Measurements from ENCODE around the gene ESAM. TPM values are rescaled to one million over a fixed set of nuclear protein-coding genes. Genes with fewer than 3 reads are reported as not detected.
"Not testable (repeated sequence)": the region's sequence is repeated elsewhere in the genome, so short reads cannot be mapped to it uniquely, and the experiment has no call there.

Gene ESAM
- total RNA-seq, 2 donors from 2014 or later: 54.2 to 116 TPM

DNA sequence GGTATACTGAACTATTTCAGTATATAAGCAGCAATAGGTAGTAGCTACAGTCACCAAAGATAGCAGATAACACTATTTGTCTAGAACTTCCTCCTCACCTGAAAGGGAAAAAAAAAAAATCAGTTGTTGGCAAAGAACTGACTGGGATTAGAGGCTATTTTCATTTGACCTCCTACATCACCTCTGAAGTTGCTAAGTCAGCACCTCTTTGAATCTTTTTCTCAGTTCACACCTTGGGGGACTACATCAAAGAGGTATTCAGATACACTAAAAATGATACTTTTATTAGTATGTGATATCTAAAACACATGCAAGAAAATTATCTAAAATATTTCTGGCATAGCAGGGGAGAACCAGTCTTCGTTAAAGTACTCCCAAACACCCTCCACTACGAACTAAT lies 22.0 kb upstream of the ESAM start:
- H3K27me3 ChIP-seq (replicated peaks; ENCODE audit: insufficient read depth): no peaks in the 10 kb centered on the region
- no peaks in the 10 kb centered on the region for H3K36me3 ChIP-seq
- TF ChIP-seq CTCF (IDR thresholded peaks at IDR 0.05): no peak
- ATAC-seq (ENCODE audit: insufficient number of reproducible peaks, low FRiP score, low read depth): no peak
- no peaks in the 10 kb centered on the region for H3K9me3 ChIP-seq
- H3K4me3 ChIP-seq: no peak overlapping the region
- peaks cover 0 to 9% of the 10 kb centered on the region in 2 donors for H3K4me1 ChIP-seq (ENCODE audit: control insufficient read depth in 1 of 2, low read depth in 2 of 2)
- no peak for DNase-seq (ENCODE audit: low spot score)
- H3K27ac ChIP-seq: no peak overlapping the region

DNA sequence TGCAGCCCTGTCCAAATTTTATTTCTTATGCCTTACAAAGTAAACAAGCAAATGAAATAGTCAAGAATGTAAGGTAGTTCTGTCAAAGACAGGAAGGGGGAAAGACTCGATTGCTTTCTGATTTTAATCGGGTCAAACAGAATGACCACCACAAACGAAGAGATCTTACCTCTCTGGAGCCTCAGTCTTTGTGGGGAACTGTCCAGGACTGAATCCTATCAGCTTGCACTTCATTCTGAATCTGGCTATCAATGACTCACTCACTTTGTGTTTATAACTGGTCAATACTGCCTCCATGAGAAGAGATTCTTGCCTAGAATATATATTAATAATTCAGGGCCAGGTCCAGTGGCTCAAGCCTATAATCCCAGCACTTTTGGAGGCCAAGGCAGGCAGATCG lies 20.9 kb upstream of the ESAM start:
- Histone ChIP-seq H3K36me3 (no peaks in the 10 kb centered on the region), H3K4me3 (no peak overlapping the region), H3K9me3 (no peaks in the 10 kb centered on the region), H3K4me1 (ENCODE audit: control insufficient read depth in 1 of 2, low read depth in 2 of 2) (peaks cover 0 to 19% of the 10 kb centered on the region in 2 donors), H3K27me3 (replicated peaks; ENCODE audit: insufficient read depth) (no peaks in the 10 kb centered on the region), H3K27ac (no peak overlapping the region)
- TF ChIP-seq CTCF (IDR thresholded peaks at IDR 0.05): no peak
- ATAC-seq (ENCODE audit: insufficient number of reproducible peaks, low FRiP score, low read depth): no peak
- no peak for DNase-seq (ENCODE audit: low spot score)

DNA sequence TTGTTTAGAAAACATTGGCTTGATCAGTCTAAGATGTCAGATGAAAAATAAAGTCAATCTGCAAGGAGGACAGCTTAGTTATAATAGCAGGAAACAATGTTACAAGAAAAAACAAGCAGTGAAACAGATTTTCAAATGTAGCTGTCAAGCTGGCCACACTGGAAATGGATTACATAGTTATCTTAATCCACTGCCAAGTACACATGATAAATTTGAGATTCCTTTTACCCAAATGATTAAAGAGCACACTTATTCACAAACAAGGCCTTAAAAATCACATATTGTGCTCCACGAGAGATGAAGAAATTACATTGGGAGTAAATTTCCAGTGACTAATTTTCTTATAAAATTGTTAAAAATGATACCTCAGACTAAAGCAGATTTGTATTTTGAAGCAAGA lies 17.5 kb upstream of the ESAM start:
- Histone ChIP-seq H3K4me1 (ENCODE audit: control insufficient read depth in 1 of 2, low read depth in 2 of 2) (peaks cover 6 to 41% of the 10 kb centered on the region in 2 donors), H3K27ac (no peak overlapping the region), H3K27me3 (replicated peaks; ENCODE audit: insufficient read depth) (no peaks in the 10 kb centered on the region), H3K9me3 (no peaks in the 10 kb centered on the region), H3K36me3 (no peaks in the 10 kb centered on the region), H3K4me3 (no peak overlapping the region)
- no peak for TF ChIP-seq CTCF (IDR thresholded peaks at IDR 0.05)
- no peak for ATAC-seq (ENCODE audit: insufficient number of reproducible peaks, low FRiP score, low read depth)
- DNase-seq (ENCODE audit: low spot score): no peak

- ATAC-seq (ENCODE audit: insufficient number of reproducible peaks, low FRiP score, low read depth) (no peak), DNase-seq (ENCODE audit: low spot score) (no peak)
- no peaks in the 10 kb centered on the region for H3K36me3 ChIP-seq
- H3K27ac ChIP-seq: peak overlapping the region; percentile 51 to 72
- no peaks in the 10 kb centered on the region for H3K27me3 ChIP-seq (replicated peaks; ENCODE audit: insufficient read depth)
- no peaks in the 10 kb centered on the region for H3K9me3 ChIP-seq
- no peak for TF ChIP-seq CTCF (IDR thresholded peaks at IDR 0.05)
- no peak overlapping the region for H3K4me3 ChIP-seq
- H3K4me1 ChIP-seq (ENCODE audit: control insufficient read depth in 1 of 2, low read depth in 2 of 2): peaks cover 6 to 41% of the 10 kb centered on the region in 2 donors
Observed at GRCh38 chr11:124778281-124778680, 16.2 kb upstream of the ESAM start.

DNA sequence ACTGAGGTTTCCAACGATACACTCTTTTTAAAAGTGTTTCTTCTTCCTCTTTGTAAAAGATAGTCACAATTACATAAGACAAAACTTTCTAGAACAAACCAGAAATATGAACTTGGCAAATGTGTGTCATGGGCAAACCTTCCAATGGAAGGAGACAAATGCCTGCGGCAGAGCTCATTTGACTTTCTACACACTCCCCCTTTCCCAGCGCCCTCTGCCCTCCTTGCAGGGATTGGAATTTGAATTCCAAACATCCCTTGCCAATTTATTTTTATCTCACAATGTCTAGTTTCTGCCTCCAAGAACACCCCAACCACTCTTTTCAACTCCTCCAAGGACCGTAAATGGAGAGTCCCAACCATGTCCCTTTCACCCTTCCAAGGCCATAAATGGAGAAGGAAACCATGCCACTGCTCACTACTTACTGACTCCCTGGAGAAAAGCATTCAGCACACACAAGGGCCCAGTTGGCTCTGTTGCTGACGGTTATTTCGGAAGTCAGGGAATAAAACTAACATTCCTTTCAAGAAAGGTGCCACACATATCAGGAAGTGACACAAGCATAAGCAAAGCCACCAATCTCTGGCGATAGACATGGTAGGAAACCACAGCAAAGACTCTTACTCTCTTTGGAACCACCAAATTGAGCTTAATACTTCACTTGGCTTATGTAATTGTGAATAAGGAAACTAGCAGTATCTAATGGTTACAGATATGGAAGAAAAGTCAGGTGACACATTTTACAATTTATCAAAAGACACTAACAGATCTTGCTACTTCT lies 15.0 kb upstream of the ESAM start:
- TF ChIP-seq CTCF (IDR thresholded peaks at IDR 0.05): no peak
- H3K36me3 ChIP-seq: peaks cover 3% of the 10 kb centered on the region
- DNase-seq (ENCODE audit: low spot score) (no peak), ATAC-seq (ENCODE audit: insufficient number of reproducible peaks, low FRiP score, low read depth) (peak; percentile 91)
- H3K27me3 ChIP-seq (replicated peaks; ENCODE audit: insufficient read depth): no peaks in the 10 kb centered on the region
- peaks cover 6 to 41% of the 10 kb centered on the region in 2 donors for H3K4me1 ChIP-seq (ENCODE audit: control insufficient read depth in 1 of 2, low read depth in 2 of 2)
- H3K9me3 ChIP-seq: no peaks in the 10 kb centered on the region
- peak overlapping the region; percentile 5 for H3K4me3 ChIP-seq
- peak overlapping the region; percentile 71 to 72 for H3K27ac ChIP-seq

DNA sequence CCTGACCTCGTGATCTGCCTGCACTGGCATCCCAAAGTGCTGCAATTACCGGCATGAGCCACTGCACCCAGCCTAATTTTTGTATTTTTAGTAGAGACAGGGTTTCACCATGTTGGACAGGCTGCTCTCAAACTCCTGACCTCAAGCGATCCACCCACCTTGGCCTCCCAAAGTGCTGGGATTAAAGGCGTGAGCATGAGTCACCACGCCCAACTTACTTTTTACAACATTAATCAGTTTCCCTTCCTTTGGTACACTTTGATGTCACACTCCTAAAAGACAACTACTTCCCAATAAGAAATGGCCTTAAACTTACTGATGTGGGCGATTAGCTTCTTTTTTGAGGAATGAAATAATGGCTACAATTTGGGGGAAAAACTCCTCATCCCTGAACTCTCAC lies 8.9 kb upstream of the ESAM start:
- DNase-seq (ENCODE audit: low spot score); ATAC-seq (ENCODE audit: insufficient number of reproducible peaks, low FRiP score, low read depth); H3K4me1 ChIP-seq (ENCODE audit: control insufficient read depth in 1 of 2, low read depth in 2 of 2); H3K36me3 ChIP-seq; H3K4me3 ChIP-seq; H3K27me3 ChIP-seq (replicated peaks; ENCODE audit: insufficient read depth); H3K9me3 ChIP-seq: not testable (repeated sequence)
- H3K27ac ChIP-seq: peak overlapping the region in 1 of 2 donors; percentile 10
